ENCODE measurements around the gene RERE. TPM values are rescaled to one million over a fixed set of nuclear protein-coding genes. Genes with fewer than 3 reads are reported as not detected.

RERE gene
- total RNA-seq, 2 donors from 2014 or later: 102 to 108 TPM

DNA sequence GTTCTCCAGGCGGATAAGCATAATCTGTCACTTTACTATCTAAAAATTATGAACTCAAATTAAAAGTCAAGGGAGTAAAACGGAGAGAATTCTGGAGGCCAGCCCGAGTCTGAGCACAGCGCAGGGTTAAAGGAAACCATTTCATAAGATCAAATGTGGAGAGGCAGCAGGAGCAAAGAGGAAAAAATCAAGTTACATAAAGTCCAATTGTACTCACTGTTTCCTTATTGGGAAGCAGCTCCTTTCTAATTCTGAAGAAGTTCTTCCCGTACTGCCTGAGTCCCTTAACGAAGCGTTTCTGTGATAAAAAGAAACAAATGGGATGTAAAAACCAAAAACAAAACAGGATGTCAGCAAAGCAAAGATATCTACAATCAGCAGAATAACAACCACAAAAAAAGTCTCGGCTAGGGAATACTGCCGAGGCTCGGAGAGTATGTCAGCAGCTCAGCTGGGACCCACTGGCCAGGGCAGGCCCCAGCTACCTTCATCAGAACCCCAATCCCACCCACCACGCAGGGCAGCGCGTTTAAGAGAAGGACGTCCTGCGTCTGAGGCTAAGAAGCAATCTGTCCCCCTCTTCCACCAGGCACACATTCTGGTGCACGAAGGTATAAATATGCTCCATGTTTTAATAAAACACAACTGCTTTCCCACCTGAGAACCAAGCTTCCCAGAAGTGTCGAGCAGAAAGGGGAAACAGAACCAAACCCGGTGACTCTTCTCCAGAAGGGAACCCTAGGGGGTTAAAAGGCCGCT, 394.8 kb downstream of the RERE start:
- Mint-ChIP-seq H3K4me1 (peaks cover 44% of the 10 kb centered on the region), H3K27me3 (no peaks in the 10 kb centered on the region), H3K36me3 (ENCODE audit: low read depth) (peaks cover 9% of the 10 kb centered on the region), H3K4me3 (no peak overlapping the region), H3K27ac (no peak overlapping the region)
- ATAC-seq (peak; percentile 3), DNase-seq (no peak)
- H3K9me3 ChIP-seq (ENCODE audit: control insufficient read depth, low read length, poor library complexity, severe bottlenecking): no peaks in the 10 kb centered on the region

DNA sequence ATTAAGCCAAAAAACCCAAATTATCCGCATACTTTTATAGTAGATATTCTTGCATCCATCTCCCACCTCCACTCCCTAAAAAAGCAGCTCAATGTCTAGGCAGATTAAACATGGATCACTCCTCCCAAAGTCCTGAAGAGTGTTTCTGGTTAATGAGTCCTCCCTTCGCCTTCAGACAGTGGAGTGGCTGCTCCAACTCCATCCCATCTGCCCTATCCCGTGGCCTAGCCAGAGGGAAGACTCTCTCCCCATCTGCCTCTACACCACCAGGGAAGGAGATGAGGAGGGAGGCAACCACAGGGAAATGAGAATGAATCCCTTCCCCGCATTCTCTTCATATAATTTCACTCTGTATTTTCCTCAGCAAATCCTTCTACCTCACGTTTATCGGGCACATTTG, 395.7 kb downstream of the RERE start:
- peaks cover 9% of the 10 kb centered on the region for H3K36me3 Mint-ChIP-seq (ENCODE audit: low read depth)
- H3K4me3 Mint-ChIP-seq: no peak overlapping the region
- H3K27me3 Mint-ChIP-seq: no peaks in the 10 kb centered on the region
- H3K4me1 Mint-ChIP-seq: peaks cover 41% of the 10 kb centered on the region
- H3K9me3 ChIP-seq (ENCODE audit: control insufficient read depth, low read length, poor library complexity, severe bottlenecking): no peaks in the 10 kb centered on the region
- DNase-seq: no peak
- no peak for ATAC-seq
- H3K27ac Mint-ChIP-seq: no peak overlapping the region

- no peaks in the 10 kb centered on the region for H3K9me3 ChIP-seq (ENCODE audit: control insufficient read depth, low read length, poor library complexity, severe bottlenecking)
- Mint-ChIP-seq H3K4me3 (no peak overlapping the region), H3K27me3 (no peaks in the 10 kb centered on the region), H3K4me1 (peaks cover 41% of the 10 kb centered on the region), H3K27ac (no peak overlapping the region), H3K36me3 (ENCODE audit: low read depth) (peaks cover 13% of the 10 kb centered on the region)
- ATAC-seq (no peak), DNase-seq (no peak)
Observed at GRCh38 chr1:8420318-8420717, 397.1 kb downstream of the RERE start.

GRCh38 chr1:8419861-8420260, 397.6 kb downstream of the RERE start:
- no peak overlapping the region for H3K27ac Mint-ChIP-seq
- H3K27me3 Mint-ChIP-seq: no peaks in the 10 kb centered on the region
- no peak for DNase-seq
- ATAC-seq: no peak
- peaks cover 14% of the 10 kb centered on the region for H3K36me3 Mint-ChIP-seq (ENCODE audit: low read depth)
- peaks cover 39% of the 10 kb centered on the region for H3K4me1 Mint-ChIP-seq
- H3K9me3 ChIP-seq (ENCODE audit: control insufficient read depth, low read length, poor library complexity, severe bottlenecking): no peaks in the 10 kb centered on the region
- no peak overlapping the region for H3K4me3 Mint-ChIP-seq

DNA sequence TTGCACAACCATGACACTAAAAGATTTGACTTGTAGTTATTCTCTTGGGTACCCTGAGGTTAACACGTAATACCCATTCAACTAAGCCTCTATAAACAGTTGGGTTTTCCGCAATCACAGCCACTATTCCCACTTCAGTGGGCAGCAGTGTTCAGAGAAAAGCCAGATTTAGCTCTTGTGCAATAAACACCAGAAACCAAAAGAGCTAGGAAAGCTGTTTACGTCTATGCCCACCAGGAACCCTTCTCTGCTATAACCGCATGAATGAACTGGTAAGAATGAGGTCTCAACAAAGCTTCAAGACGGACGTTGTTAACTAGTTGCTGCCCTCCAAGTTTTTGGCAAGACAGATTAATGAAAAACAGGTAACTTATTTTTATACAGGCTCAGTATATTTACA, 398.3 kb downstream of the RERE start:
- Mint-ChIP-seq H3K27me3 (no peaks in the 10 kb centered on the region), H3K4me3 (no peak overlapping the region), H3K36me3 (ENCODE audit: low read depth) (peaks cover 12% of the 10 kb centered on the region), H3K4me1 (peaks cover 32% of the 10 kb centered on the region), H3K27ac (no peak overlapping the region)
- no peaks in the 10 kb centered on the region for H3K9me3 ChIP-seq (ENCODE audit: control insufficient read depth, low read length, poor library complexity, severe bottlenecking)
- DNase-seq (no peak), ATAC-seq (no peak)

DNA sequence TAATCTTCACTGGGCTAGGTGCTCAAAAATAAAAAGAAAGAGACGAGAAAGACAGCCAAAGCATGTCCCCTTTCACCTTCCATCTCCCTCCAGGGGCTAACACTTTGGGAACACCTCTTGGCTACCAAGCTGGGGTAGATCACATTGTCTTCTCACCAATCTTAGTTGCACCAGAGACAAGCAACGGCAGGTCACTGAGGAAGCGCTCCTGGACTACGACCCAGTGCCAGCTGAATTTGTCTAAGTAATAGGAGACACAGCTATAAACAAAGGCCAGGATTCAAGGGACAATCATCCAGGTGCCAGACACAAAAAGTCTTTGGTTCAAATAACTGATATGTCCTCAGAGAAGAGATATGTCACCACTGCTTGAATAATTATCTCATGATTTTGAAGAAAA, 399.1 kb downstream of the RERE start:
- H3K4me3 Mint-ChIP-seq: peak overlapping the region; percentile 52
- peaks cover 10% of the 10 kb centered on the region for H3K36me3 Mint-ChIP-seq (ENCODE audit: low read depth)
- DNase-seq (no peak), ATAC-seq (no peak)
- no peak overlapping the region for H3K27ac Mint-ChIP-seq
- peaks cover 31% of the 10 kb centered on the region for H3K4me1 Mint-ChIP-seq
- no peaks in the 10 kb centered on the region for H3K9me3 ChIP-seq (ENCODE audit: control insufficient read depth, low read length, poor library complexity, severe bottlenecking)
- H3K27me3 Mint-ChIP-seq: no peaks in the 10 kb centered on the region

GRCh38 chr1:8417625-8418024, 399.8 kb downstream of the RERE start:
- Mint-ChIP-seq H3K4me1 (peaks cover 31% of the 10 kb centered on the region), H3K4me3 (peak overlapping the region; percentile 52), H3K27ac (no peak overlapping the region), H3K27me3 (no peaks in the 10 kb centered on the region), H3K36me3 (ENCODE audit: low read depth) (peaks cover 7% of the 10 kb centered on the region)
- H3K9me3 ChIP-seq (ENCODE audit: control insufficient read depth, low read length, poor library complexity, severe bottlenecking): no peaks in the 10 kb centered on the region
- DNase-seq: no peak
- no peak for ATAC-seq

GRCh38 chr1:8416881-8417280, 400.6 kb downstream of the RERE start:
- H3K4me3 Mint-ChIP-seq: no peak overlapping the region
- peaks cover 37% of the 10 kb centered on the region for H3K4me1 Mint-ChIP-seq
- peaks cover 7% of the 10 kb centered on the region for H3K36me3 Mint-ChIP-seq (ENCODE audit: low read depth)

GRCh38 chr1:8415526-8416278, 401.7 kb downstream of the RERE start:
- Mint-ChIP-seq H3K27ac (peak overlapping the region; percentile 75), H3K27me3 (no peaks in the 10 kb centered on the region), H3K36me3 (ENCODE audit: low read depth) (peaks cover 7% of the 10 kb centered on the region), H3K4me3 (no peak overlapping the region), H3K4me1 (peaks cover 41% of the 10 kb centered on the region)
- no peaks in the 10 kb centered on the region for H3K9me3 ChIP-seq (ENCODE audit: control insufficient read depth, low read length, poor library complexity, severe bottlenecking)
- DNase-seq (no peak), ATAC-seq (no peak)

More at GRCh38 chr1:8416881-8417280, 400.6 kb downstream of the RERE start:
- DNase-seq: no peak
- no peaks in the 10 kb centered on the region for H3K9me3 ChIP-seq (ENCODE audit: control insufficient read depth, low read length, poor library complexity, severe bottlenecking)
- H3K27ac Mint-ChIP-seq: no peak overlapping the region
- no peaks in the 10 kb centered on the region for H3K27me3 Mint-ChIP-seq
- ATAC-seq: no peak

DNA sequence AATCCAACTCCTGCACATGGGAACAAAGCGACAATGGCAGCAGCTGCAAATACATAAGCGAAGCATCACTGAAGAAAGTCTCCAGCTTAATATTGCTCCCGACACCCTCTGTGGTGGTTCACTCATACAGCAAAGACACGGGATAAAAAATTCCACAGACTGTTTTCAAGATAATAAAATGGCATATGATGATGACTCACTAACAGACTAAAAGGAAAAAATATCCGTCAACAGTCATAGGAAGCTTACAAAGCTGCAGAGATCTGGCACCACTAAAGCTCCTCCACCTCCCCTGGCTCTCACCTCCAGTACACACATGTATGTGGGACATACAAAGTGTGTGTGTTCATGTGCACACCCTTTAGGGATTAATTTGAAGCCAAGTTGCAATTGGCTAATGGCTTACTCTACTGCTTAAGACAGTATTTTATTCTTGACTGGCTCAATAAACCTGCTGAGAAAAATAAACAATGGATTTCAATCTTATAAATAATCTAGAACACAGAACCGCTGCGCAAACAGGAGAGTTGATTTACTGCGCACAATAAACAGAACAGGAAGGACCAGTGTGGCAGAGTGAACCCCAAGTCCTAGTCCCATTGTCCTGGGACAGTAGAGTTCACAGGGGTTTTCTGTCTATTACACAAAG, 405.1 kb downstream of the RERE start:
- ATAC-seq (no peak), DNase-seq (no peak)
- Mint-ChIP-seq H3K36me3 (ENCODE audit: low read depth) (peaks cover 7% of the 10 kb centered on the region), H3K27ac (no peak overlapping the region), H3K4me1 (peaks cover 56% of the 10 kb centered on the region), H3K27me3 (no peaks in the 10 kb centered on the region), H3K4me3 (peak overlapping the region; percentile 39)
- no peaks in the 10 kb centered on the region for H3K9me3 ChIP-seq (ENCODE audit: control insufficient read depth, low read length, poor library complexity, severe bottlenecking)

DNA sequence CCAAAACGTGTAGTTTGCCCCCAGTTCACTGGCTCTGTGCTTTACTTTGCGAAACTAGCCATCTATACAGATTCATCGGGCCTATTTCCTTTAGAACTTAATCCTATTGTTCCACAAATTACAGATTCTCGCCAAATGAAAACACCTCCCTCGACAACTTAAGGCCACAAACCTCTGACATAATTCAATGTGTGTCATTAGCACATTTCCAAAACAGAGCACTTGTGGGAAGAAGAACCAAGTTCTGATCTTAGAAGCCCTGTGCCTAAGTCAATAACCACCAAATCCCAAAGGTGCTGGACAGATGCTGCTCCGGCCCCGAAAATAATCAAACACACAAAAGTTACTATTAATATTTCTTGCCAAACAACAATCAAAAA, 405.6 kb downstream of the RERE start:
- no peak for ATAC-seq
- H3K36me3 Mint-ChIP-seq (ENCODE audit: low read depth): peaks cover 7% of the 10 kb centered on the region
- H3K4me3 Mint-ChIP-seq: peak overlapping the region; percentile 39
- peaks cover 58% of the 10 kb centered on the region for H3K4me1 Mint-ChIP-seq
- no peak for DNase-seq
- H3K9me3 ChIP-seq (ENCODE audit: control insufficient read depth, low read length, poor library complexity, severe bottlenecking): no peaks in the 10 kb centered on the region
- H3K27me3 Mint-ChIP-seq: no peaks in the 10 kb centered on the region
- no peak overlapping the region for H3K27ac Mint-ChIP-seq

DNA sequence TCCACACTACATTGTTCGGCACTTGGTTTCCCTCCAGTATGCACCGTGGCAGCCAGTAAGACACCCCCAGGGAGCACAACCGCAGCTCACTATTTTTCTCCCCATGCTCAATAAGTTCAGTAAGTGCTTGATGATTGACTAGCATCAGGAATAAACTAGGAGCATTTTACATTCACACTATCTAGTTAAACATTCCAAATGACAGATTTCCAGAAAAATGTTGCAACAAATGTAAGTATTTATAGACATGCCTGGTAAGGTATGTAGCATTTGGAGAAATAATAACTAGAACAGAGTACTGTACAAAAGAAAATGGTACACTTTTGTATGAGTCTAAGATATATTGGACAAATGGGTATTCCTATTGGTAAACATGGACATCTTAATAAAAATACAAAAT, 406.6 kb downstream of the RERE start:
- Mint-ChIP-seq H3K27me3 (no peaks in the 10 kb centered on the region), H3K4me1 (peaks cover 56% of the 10 kb centered on the region), H3K4me3 (peak overlapping the region; percentile 21), H3K27ac (peak overlapping the region; percentile 56), H3K36me3 (ENCODE audit: low read depth) (peaks cover 7% of the 10 kb centered on the region)
- no peaks in the 10 kb centered on the region for H3K9me3 ChIP-seq (ENCODE audit: control insufficient read depth, low read length, poor library complexity, severe bottlenecking)
- DNase-seq (no peak), ATAC-seq (no peak)

- peak overlapping the region; percentile 79 for H3K4me3 Mint-ChIP-seq
- peaks cover 54% of the 10 kb centered on the region for H3K4me1 Mint-ChIP-seq
- H3K9me3 ChIP-seq (ENCODE audit: control insufficient read depth, low read length, poor library complexity, severe bottlenecking): no peaks in the 10 kb centered on the region
- ATAC-seq (no peak), DNase-seq (no peak)
- peak overlapping the region; percentile 90 for H3K27ac Mint-ChIP-seq
- peaks cover 2% of the 10 kb centered on the region for H3K36me3 Mint-ChIP-seq (ENCODE audit: low read depth)
- H3K27me3 Mint-ChIP-seq: no peaks in the 10 kb centered on the region
Observed at GRCh38 chr1:8409606-8410005, 407.8 kb downstream of the RERE start.
